ENCODE measurements around the gene XPNPEP2.

DNA sequence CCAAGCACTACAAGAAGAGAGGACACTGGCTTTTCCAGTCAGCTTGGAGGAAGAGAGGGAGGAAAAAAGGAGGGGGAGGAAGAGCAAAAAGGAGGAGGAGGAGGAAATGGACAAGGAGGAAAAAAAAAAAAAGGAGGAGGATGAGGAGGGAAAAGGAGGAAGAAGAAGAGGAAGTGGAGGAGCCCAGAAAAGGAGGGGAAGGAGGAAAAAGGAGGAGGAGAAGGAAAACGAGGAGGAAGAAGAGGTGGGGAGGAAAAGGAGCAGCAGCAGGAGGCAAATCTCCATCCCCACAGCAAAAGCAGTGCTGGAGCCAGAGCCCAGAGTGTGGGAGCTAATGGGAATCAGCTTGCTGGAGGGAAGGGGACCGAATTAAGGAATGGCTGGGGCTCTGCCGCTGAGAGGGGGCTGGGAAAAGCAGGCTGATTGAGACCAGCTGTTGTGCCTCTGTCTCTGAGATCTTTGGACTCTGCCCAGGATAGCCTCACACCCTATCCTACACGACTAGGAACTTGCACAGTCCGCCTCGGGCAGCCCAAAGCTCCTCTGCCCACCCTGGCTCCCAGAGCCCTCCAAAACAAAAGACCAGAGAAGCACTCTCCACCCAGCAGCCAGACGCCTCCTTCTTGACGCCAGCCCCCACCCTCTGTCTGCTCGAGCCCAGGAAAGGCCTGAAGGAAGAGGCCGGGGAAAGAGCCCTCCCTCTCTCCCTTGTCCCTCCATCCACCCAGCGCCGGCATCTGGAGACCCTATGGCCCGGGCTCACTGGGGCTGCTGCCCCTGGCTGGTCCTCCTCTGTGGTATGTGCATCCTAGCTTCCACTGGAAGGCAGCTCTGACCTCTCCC is at the start of gene XPNPEP2:
- TF ChIP-seq EZH2phosphoT487 (IDR thresholded peaks at IDR 0.05; ENCODE audit: borderline replicate concordance, low read length), result no peak
- TF ChIP-seq, protein P1, sequence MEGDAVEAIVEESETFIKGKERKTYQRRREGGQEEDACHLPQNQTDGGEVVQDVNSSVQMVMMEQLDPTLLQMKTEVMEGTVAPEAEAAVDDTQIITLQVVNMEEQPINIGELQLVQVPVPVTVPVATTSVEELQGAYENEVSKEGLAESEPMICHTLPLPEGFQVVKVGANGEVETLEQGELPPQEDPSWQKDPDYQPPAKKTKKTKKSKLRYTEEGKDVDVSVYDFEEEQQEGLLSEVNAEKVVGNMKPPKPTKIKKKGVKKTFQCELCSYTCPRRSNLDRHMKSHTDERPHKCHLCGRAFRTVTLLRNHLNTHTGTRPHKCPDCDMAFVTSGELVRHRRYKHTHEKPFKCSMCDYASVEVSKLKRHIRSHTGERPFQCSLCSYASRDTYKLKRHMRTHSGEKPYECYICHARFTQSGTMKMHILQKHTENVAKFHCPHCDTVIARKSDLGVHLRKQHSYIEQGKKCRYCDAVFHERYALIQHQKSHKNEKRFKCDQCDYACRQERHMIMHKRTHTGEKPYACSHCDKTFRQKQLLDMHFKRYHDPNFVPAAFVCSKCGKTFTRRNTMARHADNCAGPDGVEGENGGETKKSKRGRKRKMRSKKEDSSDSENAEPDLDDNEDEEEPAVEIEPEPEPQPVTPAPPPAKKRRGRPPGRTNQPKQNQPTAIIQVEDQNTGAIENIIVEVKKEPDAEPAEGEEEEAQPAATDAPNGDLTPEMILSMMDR (IDR thresholded peaks at IDR 0.05; ENCODE audit: low read depth, low read length, poor library complexity, severe bottlenecking), result no peak
